Measurements from ENCODE around the gene ICA1. TPM values are rescaled to one million over a fixed set of nuclear protein-coding genes. Genes with fewer than 3 reads are reported as not detected.
"Not testable (repeated sequence)": the region's sequence is repeated elsewhere in the genome, so short reads cannot be mapped to it uniquely, and the experiment has no call there.

The ICA1 gene
- total and polyA plus RNA-seq, 2 of the 4 experiments (the other 2 are of a cell fraction): not detected

- H3K36me3 ChIP-seq (ENCODE audit: control insufficient read depth, insufficient read depth, low read length); H3K9me3 ChIP-seq (ENCODE audit: control insufficient read depth, insufficient read depth, low read length); H3K18ac ChIP-seq (ENCODE audit: low read depth, low read length); H3K4me2 ChIP-seq (ENCODE audit: low read depth, low read length); H3K9me1 ChIP-seq (ENCODE audit: insufficient read depth, low read length); H4K5ac ChIP-seq (ENCODE audit: low read depth, low read length); H3K4me3 ChIP-seq (ENCODE audit: insufficient read depth, low read depth, low read length); H4K8ac ChIP-seq (ENCODE audit: low read depth in 2 of 2, low read length in 2 of 2); POLR2A ChIA-PET (ENCODE audit: unreplicated experiment); ATAC-seq (ENCODE audit: low read depth); H2AK9ac ChIP-seq (replicated peaks; ENCODE audit: low read depth, low read length, poor library complexity); H4K20me1 ChIP-seq (ENCODE audit: insufficient read depth, low read length); H4K91ac ChIP-seq (ENCODE audit: insufficient read depth, low read depth, low read length); H3K79me1 ChIP-seq (ENCODE audit: low read depth in 1 of 2, low read length in 2 of 2); H2BK20ac ChIP-seq (ENCODE audit: low read depth, low read length); in situ Hi-C loops (cut with MboI; ENCODE audit: low sequenced_read_pairs); H3K4ac ChIP-seq (ENCODE audit: low read depth, low read length); H3K23ac ChIP-seq (ENCODE audit: low read depth, low read length); H3K27me3 ChIP-seq (ENCODE audit: control insufficient read depth, insufficient read depth, low read length); H3K27ac ChIP-seq (ENCODE audit: insufficient read depth, low read length); H3K9ac ChIP-seq (ENCODE audit: low read depth, low read length); H2BK5ac ChIP-seq (ENCODE audit: low read depth, low read length, poor library complexity, severe bottlenecking); H2AK5ac ChIP-seq (ENCODE audit: low read depth, low read length); H2BK15ac ChIP-seq (ENCODE audit: low read depth, low read length); H3K4me1 ChIP-seq (ENCODE audit: control insufficient read depth, insufficient read depth, low read length); BruUV-seq (replicated peaks); DNase-seq; H3K56ac ChIP-seq (ENCODE audit: extremely low read depth, insufficient read depth, low read length); H2BK120ac ChIP-seq (ENCODE audit: low read depth, low read length); H3K14ac ChIP-seq (replicated peaks; ENCODE audit: low read depth, low read length); dilution Hi-C loops (cut with HindIII; ENCODE audit: low sequenced_read_pairs, unreplicated experiment); H2AFZ ChIP-seq (replicated peaks; ENCODE audit: low read length, poor library complexity): not testable (repeated sequence)
- intact Hi-C loops (cut with micrococcal nuclease): loop anchor here (2.0 to 10.0 kb wide), 3 partner anchors 615 to 702 kb away; no protein-coding TSS in a partner anchor
- WGBS, 2 experiments (ENCODE audit: extremely low coverage in 2 of 2, insufficient read length in 1 of 2): no CpG with 5 or more reads among the region's 7 CpGs
- CTCF ChIA-PET: interaction anchor here (1.3 kb wide), 1 partner anchor 17 kb away, joined by 3 read pairs; no protein-coding TSS in a partner anchor
Measured at GRCh38 chr7:8297023-8297422, 35.1 kb upstream of the ICA1 start.

Data from IMR-90 (cell line).